OCI-LY3 (cell line): ENCODE data around the gene DPYSL3.

Experiments used
- CTCF ChIP-seq: fragments of 200-600, 300-600 bp; sonication (generic); IDR thresholded peaks from 2 replicates; pipeline ENCODE4 v1.5.1; 2014; ENCODE audit warnings: antibody characterized with exemption, low read length, low read depth
- EZH2phosphoT487 ChIP-seq: fragments of 200-600 bp; shearing (Covaris generic); IDR thresholded peaks from 2 replicates; pipeline ENCODE4 v1.6.1; 2018; ENCODE audit warnings: antibody characterized with exemption, mixed run types, low read depth

- TF ChIP-seq CTCF (no peak), EZH2phosphoT487 (no peak)
Observed at GRCh38 chr5:147404706-147405105, 105.2 kb downstream of the DPYSL3 start.
